Activated CD4-positive, alpha-beta T cell treated with anti-CD3 and anti-CD28 coated beads for 1 hour (primary cell): ENCODE data around the gene KEAP1.
"Not testable (repeated sequence)": the region's sequence is repeated elsewhere in the genome, so short reads cannot be mapped to it uniquely, and the experiment has no call there.

Experiments used
- DNase-seq: peaks from one replicate; pipeline ENCODE4 v3.0.0-alpha.2; 2020

KEAP1 gene

DNA sequence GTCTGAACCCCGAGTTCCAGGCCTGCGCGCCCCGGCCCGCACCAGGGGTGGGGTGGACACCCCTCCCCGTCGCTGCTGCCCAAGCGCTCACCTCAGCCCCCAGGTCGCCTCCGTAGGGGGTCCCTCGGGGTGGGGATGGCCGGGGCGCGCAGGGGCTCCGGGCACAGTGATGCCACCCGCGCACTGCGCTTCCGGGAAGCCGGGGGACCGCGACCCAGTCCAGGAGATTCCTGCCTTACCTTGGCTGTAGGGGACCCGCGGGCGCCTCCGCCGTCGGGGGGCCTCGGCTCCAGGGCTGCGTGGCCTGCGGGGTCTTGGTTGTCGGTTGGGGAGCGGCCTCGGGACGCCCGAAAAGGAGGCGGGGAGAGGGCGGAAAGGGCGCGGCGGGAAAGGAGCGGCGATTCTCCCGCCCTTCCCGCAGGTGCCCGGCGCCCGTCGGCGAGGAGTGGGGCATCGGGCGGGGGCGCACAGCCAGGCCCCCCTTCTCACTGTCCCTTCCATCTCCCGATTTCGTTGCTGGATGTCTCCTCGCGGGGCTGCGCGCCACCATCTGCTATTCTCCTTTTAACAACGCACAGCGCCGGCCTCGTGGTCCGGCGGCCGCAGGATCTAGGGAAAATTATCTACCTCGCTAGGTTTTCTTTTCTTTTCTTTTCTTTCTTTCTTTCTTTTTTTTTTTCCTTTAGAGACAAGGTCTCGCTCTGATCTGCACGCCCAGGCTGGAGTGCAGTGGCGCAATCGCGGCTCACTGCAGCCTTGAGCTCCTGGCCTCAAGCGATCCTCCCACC is at the start of gene KEAP1:
TSS of gene KEAP1 (minus strand) at position 355 of the 788 bp plus-strand sequence. CDS start 3,323 bp downstream, outside the sequence.
- no peak for DNase-seq

- DNase-seq, result no peak
Measured at GRCh38 chr19:10552510-10553053, 49.4 kb upstream of the KEAP1 start.

DNA sequence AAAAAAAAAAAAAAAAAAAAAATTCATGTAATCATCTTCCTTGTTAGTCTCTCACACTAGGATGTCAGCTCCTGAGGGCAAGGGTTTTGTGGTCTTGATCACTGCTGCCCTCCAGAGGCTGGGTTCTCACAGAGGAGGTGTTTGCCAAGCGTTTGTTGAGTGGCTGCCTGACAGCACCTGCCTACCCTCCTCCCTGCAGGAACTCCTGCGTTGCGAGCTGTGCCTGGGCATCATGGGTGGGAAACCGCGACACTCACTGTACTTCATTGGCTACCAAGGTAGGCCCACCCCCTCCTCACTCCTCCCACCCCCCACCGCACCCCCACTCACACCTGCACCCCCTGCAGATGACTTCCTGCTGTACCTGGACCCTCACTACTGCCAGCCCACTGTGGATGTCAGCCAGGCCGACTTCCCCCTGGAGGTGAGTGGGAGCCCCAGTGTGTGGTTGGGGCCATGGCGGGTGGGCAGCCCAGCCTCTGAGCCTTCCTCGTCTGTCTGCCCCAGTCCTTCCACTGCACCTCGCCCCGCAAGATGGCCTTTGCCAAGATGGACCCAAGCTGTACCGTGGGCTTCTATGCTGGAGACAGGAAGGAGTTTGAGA is 48.6 kb upstream of the KEAP1 start:
- no peak for DNase-seq

- DNase-seq, result not testable (repeated sequence)
Measured at GRCh38 chr19:10551006-10551405, 47.9 kb upstream of the KEAP1 start.

DNA sequence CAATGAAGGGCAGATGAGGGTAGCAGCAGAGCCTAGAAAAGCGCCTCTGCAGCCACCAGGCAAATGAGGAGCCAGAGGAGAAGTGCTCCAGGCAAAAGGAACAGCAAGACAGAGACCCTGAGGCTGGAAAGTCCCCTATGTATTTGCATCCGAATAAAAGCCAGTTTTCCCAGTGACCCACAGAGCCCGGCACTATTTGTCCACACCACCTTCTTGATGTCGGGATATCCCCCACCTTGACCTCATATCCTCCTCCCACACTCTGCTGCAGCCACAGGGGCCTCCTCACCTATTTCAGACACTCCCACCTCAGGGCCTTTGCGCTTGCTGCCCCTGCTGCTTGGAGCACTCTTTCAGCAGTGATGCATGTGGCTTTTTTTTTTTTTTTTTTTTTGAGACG is 47.2 kb upstream of the KEAP1 start:
- no peak for DNase-seq

- no peak for DNase-seq
Measured at GRCh38 chr19:10549733-10550132, 46.6 kb upstream of the KEAP1 start.

DNA sequence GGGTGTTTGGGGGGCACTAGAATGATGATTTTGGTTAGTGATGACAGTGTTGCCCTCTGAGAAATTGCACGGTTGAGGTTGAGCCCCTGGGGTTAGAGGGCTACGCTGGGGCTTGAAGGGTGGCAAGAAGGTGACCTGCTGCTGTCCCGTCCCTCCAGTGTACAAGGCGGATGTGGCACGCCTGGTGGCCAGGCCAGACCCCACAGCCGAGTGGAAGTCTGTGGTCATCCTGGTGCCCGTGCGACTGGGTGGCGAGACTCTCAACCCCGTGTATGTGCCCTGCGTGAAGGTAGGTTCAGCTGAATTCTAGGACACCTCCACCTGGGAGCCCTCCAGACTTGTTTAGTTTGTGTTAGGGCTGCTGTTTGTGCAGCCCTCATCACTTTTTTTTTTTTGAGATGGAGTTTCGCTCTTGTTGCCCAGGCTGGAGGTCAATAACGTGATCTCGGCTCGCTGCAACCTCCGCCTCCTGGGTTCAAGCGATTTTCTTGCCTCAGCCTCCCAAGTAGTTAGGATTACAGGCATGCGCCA is 45.7 kb upstream of the KEAP1 start:
- no peak for DNase-seq

DNA sequence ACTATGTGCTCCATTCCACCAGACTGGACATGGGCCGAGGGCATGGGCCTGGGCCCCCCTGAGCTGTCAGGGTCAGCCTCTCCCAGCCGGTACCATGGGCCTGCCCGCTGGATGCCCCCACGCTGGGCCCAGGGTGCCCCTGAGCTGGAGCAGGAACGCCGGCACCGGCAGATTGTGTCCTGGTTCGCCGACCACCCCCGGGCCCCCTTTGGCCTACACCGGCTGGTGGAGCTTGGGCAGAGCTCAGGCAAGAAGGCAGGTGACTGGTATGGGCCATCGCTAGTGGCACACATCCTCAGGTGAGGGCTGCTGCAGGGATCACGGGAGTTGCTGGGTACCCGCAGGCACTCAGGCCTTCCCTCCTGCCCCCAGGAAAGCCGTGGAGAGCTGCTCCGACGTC is 43.7 kb upstream of the KEAP1 start:
- DNase-seq, result no peak

DNA sequence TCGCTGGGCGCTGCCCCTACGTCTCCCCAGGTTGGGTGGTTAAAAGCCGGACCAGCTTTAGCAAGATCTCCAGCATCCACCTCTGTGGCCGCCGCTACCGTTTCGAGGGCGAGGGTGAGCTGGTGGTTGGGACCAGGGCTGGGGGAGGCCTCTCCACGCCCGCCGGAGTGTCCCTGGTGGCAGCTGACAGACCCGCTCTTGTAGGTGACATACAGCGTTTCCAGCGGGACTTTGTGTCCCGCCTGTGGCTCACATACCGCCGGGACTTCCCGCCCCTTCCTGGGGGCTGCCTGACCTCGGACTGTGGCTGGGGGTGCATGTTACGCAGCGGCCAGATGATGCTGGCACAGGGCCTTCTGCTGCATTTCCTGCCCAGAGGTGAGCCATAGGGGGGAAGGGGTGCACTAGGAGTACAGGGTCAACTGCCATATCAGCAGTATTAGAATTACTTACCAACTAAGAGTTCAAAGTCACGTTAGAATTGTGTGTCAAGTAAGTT is 41.6 kb upstream of the KEAP1 start:
- DNase-seq, result no peak

DNA sequence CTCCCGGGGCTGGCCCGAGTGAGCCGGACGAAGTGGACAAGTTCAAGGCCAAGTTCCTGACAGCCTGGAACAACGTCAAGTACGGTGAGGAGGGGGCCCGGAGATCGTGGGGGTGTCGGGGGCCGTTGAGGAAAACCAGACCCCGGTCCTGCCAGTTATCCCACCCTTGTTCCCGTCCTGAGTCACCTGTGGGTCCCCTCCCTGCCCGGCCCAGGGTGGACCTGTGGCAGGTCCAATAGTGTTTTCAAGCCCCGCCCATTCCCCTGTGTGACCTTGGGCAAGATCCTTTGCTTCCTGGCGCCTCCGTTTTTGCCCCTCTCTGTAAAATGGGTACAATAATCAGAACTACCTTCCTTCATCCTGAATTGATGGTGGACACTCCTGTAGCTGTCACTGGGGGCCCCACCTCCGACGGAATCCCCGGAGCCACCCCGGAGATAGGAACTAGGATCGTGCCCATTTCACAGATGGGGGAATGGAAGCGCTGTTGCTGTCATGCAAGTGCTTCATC is 41.1 kb upstream of the KEAP1 start:
- DNase-seq, result no peak

GRCh38 chr19:10543420-10544241 is 40.5 kb upstream of the KEAP1 start, which contains the start of gene ATG4D:
Gene ATG4D, plus strand, starts transcription at chr19:10543904. Its CDS starts 187 bp downstream, at chr19:10544091.
- peak; percentile 71 for DNase-seq

GRCh38 chr19:10543059-10543419 is 39.9 kb upstream of the KEAP1 start:
- DNase-seq, result no peak

GRCh38 chr19:10539016-10539415 is 35.9 kb upstream of the KEAP1 start:
- DNase-seq, result not testable (repeated sequence)

DNA sequence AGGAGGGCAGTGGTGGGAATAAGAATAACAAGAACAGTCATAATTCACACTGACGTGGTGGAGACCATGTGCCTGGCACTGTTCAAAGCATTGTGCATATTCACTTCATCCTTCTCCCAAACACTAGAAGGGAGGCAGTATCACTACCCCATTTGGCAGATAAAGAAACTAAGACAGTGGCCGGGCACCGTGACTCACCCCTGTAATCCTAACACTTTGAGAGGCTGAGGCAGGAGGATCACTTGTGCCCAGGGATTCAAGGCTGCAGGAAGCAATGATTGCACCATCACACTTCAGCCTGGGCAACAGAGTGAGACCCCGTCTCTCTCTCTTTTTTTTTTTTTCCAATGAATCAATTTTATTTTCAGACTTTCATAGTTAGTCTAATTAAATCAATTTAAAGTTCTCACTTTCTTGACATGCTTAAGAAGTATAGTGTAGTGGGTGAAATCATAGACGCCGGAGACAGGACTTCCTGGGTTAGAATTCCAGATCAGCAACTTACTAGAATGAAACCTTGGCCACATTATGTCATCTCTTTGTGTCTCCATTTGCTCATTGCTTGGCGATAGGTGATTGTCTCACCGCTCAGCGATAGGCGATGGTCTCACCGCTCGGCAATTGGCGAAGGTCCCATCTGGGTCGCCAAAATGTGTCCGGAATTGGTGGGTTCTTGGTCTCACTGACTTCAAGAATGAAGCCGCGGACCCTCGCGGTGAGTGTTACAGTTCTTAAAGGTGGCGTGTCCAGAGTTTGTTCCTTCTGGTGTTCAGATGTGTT is 35.2 kb upstream of the KEAP1 start:
- no peak for DNase-seq

DNA sequence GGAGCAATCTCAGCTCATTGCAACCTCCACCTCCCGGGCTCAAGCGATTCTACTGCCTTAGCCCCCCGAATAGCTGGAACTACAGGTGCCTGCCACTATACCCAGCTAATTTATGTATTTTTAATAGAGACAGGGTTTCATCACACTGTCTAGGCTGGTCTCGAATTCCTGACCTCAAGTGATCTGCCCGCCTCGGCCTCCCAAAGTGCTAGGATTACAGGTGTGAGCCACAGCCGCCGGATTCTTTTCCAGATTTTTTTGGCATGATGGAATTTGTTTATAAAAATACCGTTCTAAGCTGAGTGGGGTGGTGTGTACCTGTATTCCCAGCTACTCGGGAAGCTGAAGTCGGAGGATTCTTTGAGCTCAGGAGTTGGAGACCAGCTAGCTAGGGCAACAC is 34.5 kb upstream of the KEAP1 start:
- DNase-seq, result no peak

DNA sequence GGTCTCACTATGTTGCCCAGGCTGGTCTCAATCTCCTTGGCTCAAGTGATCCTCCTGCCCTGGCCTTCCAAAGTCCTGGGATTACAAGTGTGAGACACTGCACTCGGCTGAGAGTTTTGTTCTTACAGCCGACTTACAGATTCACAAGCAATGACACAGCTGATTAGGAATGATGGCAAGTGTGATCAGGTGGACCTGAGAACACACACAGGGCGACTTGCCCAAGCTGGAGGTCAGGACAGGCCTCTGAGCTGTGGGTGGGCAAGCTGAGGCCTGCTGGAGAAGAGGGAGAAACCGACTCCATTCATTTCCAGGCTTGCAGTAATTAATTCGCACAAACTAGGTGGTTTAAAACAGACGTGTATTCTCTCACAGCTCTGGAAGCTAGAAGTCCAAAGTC is 32.5 kb upstream of the KEAP1 start:
- no peak for DNase-seq

DNA sequence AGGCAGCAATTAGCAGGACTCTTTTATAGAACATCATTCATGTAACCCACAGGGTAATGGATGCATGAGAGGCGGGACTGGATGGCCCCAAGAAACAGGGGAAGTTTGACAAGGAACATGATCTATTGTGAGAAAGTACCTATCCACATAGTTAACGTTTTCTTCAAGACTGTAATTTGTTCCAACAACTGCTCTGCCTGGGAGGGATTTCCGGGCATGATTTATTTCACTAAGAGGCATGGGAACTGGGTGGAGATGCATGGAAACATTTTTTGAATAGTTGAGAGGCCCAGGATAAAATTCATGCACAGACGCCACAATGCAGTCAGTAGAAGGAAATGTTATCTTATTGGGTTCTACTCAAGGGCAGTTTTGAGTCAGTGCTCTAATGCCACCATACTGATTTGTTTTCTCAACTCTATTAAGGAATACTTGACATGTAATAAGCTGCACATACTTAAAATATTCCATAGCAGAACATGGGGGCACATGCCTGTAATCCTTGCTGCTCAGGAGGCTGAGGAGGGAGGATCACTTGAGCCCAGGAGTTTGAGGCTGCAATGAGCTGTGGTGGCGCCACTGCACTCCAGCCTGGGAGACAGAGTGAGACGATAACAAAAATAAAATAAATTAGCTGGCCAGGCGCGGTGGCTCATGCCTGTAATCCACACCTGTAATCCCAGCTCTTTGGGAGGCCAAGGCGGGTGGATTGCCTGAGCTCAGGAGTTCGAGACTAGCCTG is 30.7 kb upstream of the KEAP1 start:
- DNase-seq, result no peak

DNA sequence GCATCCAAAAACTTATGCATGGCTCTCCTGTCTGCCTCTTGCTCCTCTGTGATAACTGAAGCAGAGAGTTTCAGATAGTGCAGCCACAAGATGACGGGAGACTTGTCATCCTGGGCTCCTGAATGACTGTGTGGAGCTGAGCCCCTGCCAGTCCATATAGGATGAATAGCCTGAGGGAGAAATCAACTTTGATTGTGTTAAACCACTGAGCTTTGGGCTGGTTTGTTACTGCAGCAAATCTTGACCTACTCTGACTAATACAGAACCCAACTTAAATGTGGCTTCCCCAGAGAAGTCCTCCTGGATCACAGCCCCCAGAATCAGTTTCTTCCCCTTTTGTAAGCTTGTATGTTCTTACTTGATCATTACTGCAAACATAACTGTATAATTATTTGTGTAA is 29.3 kb upstream of the KEAP1 start:
- no peak for DNase-seq

DNA sequence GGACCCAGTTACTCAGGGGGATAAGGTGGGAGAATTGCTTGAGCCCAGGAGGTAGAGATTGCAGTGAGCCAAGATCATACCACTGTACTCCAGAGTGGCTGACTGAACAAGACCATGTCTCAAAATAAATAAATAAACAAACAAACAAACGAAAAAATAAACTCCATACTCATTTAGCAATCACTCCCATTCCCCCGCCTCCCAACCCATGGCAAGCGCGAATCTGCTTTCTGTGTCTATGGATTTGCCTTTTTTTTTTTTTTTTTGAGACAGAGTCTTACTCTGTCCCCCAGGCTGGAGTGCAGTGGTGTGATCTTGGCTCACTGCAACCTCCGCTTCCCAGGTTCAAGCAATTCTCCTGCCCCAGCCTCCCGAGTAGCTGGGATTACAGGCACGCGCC is 23.7 kb upstream of the KEAP1 start:
- DNase-seq, result not testable (repeated sequence)

- no peak for DNase-seq
Measured at GRCh38 chr19:10525636-10526035, 22.5 kb upstream of the KEAP1 start.

GRCh38 chr19:10523135-10523636 is 20.0 kb upstream of the KEAP1 start:
- no peak for DNase-seq
